GM12872 (cell line): Measurements from ENCODE around the gene RPUSD1.

ENCODE experiments used
- TF ChIP-seq, protein P1 (sequence below): IDR thresholded peaks from 3 replicates; pipeline ENCODE4 v1.5.1; 2011; ENCODE audit warnings: low read depth, mild to moderate bottlenecking, low read length, moderate library complexity; ENCODE audit not compliant: insufficient read depth

Gene RPUSD1

DNA sequence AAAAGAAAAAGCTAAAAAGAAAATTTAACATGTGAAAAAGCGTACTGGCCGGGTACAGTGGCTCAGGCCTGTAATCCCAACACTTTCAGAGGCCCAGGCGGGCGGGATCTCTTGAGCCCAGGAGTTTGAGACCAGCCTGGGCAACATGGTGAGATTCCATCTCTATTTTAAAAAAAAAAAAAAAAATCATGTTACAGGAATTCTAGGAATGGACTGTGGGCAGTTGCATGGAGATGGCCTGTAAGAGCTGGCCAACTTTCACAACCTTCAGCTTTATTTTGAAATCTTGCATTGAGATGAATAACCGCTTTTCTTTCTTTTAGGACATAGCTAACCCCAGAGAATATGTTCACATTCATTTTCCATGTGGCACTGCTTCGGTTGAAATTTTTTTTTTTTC lies 39.2 kb downstream of the RPUSD1 start:
- TF ChIP-seq, protein P1, sequence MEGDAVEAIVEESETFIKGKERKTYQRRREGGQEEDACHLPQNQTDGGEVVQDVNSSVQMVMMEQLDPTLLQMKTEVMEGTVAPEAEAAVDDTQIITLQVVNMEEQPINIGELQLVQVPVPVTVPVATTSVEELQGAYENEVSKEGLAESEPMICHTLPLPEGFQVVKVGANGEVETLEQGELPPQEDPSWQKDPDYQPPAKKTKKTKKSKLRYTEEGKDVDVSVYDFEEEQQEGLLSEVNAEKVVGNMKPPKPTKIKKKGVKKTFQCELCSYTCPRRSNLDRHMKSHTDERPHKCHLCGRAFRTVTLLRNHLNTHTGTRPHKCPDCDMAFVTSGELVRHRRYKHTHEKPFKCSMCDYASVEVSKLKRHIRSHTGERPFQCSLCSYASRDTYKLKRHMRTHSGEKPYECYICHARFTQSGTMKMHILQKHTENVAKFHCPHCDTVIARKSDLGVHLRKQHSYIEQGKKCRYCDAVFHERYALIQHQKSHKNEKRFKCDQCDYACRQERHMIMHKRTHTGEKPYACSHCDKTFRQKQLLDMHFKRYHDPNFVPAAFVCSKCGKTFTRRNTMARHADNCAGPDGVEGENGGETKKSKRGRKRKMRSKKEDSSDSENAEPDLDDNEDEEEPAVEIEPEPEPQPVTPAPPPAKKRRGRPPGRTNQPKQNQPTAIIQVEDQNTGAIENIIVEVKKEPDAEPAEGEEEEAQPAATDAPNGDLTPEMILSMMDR = no peak

DNA sequence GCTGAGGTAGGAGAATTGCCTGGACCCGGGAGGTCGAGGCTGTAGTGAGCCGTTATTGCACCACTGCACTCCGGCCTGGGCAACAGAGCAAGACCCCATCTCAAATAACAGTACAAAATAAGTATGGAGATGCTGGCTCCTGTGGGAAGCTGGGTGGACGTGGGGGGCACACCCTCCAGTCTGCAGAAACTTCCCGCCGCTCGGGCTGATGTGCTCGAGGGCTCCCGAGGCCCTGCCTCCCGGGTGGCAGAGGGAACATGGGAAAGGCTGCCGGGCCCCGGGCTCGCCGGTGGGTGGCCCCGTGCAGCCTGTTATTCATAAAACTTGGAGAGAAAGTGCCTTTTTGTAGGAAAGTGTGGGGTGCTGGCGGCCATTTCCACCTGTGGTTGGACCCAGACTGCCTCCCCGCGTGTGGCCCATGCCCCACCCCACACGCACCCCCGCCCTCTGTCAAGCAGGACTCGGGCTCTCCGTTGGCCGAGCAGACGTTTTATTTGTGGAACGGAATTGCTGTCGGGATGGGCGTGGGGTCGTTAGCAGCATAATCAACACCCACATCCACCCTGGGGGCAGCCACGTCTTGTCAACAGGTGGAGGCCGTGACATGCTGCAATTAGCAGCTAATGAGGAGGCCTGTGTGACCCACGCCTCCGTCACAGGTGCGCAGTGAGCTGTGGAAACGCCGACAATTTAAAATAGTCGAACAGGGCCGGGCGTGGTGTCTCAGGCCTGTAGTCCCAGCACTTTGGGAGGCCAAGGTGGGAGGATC lies 40.0 kb downstream of the RPUSD1 start:
- TF ChIP-seq, protein P1 = no peak

DNA sequence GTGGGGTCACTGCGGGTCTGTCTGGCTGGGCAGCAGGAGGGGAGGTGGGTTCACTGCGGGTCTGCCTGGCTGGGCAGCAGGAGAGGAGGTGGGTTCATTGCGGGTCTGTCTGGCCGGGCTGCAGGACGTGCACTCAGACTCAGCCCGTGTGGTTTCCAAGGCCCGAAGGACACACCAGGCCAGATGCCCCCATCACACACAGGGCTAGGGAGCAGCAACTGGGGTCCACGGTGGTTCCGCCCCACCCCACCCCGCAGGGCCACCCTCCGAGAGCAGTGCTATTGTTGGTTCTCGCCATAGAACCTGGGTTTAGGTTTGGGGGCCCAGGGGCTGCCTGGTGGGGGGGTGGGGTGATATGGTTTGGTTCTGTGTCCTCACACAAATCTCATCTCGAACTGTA lies 41.5 kb downstream of the RPUSD1 start:
- TF ChIP-seq, protein P1 = no peak

DNA sequence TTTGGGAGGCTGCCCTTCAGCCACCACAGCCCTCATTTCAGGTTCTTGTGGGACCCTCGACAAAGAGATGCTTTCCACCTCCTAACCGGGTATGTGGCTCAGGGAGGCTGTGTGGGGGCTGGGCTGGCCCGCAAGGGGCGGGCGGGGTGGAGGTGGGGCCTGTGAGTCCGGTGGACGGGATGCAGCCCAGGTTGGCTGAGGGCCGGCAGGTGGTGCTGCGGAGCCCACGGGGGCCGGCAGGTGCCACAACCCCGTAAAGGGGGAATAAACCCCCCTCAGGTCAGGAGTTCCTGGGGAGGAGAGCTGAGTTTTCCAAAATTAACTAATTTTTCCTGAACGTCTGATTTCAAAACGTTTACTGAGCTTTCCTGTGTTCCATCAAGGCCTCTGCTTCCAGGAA lies 42.4 kb downstream of the RPUSD1 start:
- TF ChIP-seq, protein P1 = peak; percentile 60

DNA sequence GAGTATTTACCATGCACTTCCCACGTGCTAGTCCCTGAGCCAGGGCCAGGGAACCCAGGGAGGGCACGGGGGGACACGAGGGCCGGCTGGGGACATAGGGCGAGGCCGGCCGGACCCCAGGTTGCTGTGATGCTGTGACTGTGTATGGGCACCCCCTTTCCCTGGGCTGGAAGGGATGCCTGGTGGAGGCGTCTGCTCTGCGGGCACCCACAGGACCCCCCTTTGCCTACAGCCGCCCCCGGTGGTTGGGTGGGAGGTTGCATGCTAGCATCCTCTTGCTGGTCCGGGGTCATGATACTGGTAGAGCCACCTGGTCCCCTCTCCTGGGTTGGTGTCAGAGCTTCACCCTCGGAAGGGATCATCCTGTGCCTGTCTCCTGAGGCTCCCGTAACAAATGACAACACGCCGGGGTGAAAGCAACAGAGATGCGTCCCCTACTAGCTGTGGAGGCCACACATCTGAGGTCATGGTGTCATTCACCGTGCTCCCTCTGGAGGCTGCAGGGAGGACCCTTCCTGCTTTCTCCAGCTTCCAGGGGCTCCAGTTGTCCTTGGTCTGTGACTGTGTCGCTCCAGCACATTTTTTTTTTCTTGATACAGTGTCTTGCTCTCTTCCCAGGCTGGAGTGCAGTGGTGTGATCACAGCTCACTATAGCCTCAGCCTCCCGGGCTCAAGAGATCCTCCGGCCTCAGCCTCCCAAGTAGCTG lies 44.2 kb downstream of the RPUSD1 start:
- TF ChIP-seq, protein P1 = peak; percentile 51

DNA sequence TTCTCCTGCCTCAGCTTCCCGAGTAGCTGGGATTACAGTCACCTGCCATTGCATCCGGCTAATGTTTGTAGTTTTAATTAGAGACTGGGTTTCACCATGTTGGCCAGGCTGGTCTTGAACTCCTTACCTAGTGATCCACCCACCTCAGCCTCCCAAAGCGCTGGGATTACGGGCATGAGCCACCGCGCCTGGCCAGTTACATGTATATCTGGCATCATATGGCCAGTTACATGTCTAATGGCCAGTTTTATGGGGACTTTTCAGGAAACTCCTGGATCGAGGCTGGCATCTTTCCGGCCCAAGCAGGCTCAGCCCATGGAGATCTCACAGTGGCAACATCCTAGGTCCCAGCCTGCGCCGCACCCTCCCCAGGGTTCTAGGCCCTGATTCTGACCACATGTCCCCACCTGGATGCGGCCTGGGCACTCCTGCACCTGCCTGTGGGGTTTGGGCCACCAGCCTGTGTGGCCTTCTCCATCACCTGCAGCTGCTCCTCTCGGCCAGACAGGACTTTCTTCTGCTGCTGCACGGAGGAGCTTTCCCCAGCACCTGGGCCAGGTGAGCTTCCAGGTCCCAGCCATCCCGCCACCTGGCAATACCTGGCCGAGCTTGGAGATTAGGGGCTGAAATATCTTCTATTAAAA lies 46.1 kb downstream of the RPUSD1 start:
- TF ChIP-seq, protein P1 = no peak

DNA sequence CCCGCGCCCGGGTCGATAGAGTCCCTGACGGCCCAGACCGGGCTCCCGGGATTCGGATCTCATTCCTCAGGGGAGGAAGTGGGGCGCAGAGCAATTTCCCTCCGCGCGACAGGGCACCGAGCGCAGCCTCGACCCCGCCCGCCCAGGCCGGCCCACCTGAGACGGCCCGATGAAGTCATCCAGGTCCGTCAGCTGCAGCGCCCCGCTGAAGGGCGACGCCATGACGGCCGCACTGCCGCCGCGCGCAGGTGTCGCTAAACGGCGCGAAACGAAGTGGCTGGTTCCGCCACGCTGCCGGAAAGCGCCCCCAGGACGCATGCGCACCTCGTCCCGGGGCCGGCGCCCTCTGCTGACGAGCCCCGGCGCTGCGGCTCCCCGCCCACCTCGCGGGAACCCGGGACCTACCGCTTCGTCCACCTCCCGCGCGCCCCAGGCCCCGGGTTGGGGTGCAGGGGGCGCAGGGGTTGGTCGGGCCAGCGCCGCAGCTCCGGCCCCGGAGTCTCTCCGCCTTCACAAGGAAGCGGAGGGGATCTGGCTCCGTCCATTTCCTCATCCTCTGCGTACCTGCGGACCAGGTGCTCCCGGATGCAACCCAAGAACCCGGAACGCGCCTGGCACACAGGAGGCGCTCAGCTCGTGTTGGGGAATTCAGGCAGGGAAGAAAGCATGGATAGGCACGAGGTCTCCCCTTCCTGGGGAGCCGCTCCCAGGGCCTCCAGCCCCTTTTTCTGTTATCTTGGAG lies 47.2 kb downstream of the RPUSD1 start, which contains the start of gene CIAO3:
Gene CIAO3, minus strand, starts transcription at position 234 of the 742 bp plus-strand sequence. Its CDS starts 12 bp downstream, at position 222.
- TF ChIP-seq, protein P1 = peak; percentile 90
